HG02938 (cell line): ENCODE results near the gene COMMD2.

ENCODE experiments used
- ATAC-seq: cut with Tn5 transposase; IDR thresholded peaks from one replicate; pipeline ENCODE4 v1.9.1; 2021; ENCODE audit warnings: mild to moderate bottlenecking, moderate library complexity; ENCODE audit not compliant: unreplicated experiment

COMMD2 gene

DNA sequence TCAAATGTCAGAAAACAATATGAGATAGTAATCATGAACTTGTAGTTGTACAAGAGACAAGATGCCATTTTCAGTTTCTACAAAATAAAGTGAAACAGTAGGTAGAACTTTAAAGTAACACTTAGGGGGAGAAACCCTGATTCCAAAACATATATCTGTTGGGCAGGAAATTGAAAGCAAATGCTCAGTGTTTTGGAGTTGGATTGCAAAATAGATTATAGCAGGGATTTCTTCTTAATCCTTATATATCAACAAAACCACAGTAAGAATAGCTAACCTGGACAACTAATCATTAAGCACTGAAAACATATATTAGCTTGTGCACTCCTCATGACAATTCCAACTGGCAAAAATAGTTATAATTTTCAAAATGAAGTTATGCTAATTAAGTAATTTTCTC is 46.9 kb downstream of the COMMD2 start:
- ATAC-seq, result no peak

DNA sequence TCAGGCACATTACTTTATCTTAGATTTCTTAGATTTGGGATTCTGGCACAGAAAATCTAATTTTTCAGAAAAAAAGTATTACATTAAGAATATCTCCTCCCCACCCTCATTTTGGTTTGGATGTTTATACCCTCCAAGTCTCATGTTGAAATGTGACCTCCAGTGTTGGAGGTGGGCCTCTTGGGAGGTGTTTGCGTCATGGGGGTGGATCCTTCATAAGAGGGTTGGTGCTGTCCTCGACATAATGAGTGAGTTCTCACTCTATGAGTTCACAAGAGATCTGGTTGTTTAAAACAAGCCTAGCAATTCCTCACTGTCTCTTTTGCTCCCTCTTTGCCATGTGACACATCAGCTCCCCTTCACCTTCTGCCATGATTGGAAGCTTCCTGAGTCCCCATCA is 48.8 kb downstream of the COMMD2 start:
- ATAC-seq, result no peak

DNA sequence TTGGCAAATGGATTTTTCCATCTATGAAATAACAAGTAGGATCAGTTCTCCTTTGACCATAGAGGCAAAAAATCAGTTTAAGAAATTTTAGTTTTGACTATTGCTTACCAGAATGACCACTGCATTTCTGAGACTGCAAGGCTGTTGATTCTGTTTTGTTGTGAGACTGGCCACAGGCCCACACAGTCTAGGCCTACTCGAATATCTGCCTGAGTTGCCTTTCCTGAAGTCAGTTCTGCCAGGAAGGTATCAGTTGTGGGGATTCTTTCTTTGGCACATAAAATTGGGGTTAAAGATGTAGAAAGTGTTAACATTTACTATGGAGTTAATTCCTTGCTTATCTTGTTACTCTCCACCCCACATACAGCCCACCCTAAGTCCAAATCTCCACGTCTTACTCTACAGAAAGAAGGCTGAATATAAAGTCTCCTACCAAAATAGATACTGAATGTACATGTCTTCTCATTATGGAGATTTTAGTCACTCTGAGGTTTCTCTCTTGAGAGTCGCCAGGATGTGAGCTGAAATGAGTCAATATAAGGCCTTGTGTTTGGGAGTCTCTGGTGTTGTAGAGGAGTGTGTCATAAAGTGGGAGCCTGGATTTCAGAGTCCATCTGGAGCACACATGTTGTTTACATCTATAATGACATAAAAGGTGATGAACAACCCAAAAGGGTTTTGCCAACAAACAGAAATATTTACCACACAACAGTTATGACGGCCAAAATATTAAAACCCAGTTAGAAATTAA is 49.4 kb downstream of the COMMD2 start:
- ATAC-seq, result peak; percentile 46

DNA sequence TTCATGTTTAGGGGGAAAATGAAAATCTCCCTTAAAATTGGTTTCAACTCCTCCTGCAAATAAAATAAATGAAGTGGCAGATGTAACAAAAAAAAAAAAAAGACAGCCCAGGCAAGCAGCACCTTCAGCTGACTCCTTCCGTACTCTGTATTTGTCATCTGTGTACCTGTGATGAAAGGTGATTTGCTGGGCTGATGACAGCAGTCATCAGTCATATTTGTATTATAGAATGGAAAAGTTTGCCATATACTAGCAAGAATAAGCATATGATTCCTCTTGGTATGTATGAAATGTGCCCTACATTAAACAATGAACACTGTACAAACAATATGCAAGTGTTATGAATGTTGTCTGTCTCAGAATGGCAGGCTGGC is 50.3 kb downstream of the COMMD2 start:
- no peak for ATAC-seq

DNA sequence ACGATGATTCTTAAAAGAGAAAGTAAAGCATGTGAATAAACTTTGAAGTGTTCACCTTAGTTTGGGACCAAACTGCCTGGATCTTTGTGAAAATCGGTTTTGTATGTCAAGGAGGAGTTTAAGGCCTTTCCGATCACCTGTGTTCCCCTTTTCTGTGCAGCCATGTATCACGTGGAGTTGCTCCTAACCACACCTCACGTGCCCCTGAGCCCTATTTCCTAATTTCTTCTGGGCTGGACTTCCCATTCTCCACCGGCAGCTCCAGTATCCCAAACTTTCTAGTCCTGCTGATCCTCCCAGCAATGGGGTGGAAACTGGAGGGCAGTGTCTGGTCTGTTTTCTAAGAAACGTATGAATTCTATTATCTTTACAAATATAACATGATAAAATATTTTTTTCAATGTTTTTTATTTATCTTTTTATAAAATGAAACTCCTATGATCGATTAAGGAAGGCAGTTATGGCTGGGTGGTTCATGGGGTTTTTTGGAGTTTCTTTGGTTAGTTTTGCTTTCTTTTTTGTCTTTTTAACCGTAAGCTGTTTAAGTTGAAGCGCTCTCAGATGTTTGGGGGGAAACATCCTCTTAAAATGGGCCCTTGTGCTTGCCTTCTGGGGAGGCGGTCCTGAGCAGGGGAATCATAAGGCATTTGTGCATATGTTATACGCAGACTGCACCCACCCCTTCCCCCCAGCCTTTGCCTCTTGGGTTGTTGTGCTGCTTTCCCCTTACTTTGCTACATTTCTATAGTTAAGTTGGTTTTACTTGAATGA is 50.9 kb downstream of the COMMD2 start:
- ATAC-seq, result no peak
